SH-SY5Y (cell line): ENCODE results near the gene C6orf58.

Experiments used
- GATA2 ChIP-seq: IDR thresholded peaks from 2 replicates; pipeline ENCODE4 v1.6.1; 2011; ENCODE audit warnings: mild to moderate bottlenecking, low read depth, low read length
- GATA3 ChIP-seq: IDR thresholded peaks from 2 replicates; pipeline ENCODE4 v1.6.1; 2011; ENCODE audit warnings: low read depth, mild to moderate bottlenecking, low read length, moderate library complexity

- no peak for TF ChIP-seq GATA2
- TF ChIP-seq GATA3: no peak
Measured at GRCh38 chr6:127550403-127550802, 26.6 kb upstream of the C6orf58 start.
